GM19240 (cell line): Measurements from ENCODE around the gene UST.

ENCODE experiments used
- DNase-seq: peaks from one replicate; pipeline ENCODE4 v3.0.0; 2011; ENCODE audit warnings: low spot score; ENCODE audit not compliant: insufficient read length

UST gene

DNA sequence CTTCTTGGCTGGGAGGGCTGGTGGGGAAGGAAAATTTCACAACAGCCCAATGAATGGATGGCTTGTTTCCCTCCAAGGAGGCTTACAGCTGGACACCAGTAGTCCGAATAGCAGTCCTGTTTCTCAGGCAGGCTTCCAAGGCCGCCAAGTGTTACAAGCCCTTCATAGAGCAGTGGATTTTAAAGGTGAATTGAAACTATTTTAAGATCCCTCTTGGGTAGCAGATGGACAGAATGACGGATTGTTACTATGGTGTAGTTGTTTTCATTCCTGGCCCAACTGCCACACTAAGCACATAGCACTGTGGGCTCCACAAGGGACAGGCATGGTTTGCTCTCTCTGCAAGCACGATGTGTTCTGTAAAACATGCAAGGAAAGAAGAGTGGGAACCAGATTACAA lies 367.3 kb downstream of the UST start:
- no peak for DNase-seq

DNA sequence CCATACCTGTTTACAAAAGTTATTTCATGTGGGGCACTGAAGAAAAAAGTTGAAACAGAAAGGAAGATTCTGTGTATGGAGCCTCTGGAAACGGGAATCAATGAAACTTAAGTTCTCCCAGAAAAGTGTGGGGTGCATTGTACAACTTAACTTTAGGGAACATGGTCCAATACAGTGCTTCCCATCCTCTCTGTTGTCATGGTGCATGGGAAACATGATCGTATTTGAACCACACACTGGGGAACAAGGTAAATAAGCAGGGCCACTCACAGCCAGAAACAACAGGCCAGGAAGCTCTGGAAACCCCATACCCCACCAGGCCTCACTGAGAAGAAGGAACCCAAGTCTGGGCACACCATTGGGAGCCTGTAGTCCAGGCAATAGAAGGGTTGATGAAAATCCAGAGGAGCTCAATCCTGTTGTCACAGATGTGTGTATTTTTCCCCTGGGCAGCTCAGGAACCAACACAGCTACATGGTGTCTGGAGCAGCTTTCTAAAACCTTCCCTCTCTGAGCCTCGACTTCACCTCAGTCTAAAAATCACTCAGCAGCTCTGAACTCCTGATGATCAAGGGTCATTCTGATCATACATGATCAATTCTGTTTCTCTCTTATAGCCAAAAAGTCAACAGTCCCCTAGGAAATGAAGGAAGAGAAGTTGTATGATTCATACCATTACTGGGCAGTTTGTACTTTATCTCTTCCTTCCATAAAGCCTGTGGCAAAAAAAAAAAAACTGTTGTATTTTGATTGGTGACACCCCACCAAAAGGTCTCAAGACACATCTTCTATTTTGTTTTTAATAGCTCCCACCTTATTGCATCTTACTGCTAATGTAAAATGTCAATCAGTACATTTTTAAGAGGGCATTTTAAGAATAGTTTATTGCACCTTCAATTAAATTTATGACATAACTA lies 372.2 kb downstream of the UST start:
- DNase-seq: no peak

DNA sequence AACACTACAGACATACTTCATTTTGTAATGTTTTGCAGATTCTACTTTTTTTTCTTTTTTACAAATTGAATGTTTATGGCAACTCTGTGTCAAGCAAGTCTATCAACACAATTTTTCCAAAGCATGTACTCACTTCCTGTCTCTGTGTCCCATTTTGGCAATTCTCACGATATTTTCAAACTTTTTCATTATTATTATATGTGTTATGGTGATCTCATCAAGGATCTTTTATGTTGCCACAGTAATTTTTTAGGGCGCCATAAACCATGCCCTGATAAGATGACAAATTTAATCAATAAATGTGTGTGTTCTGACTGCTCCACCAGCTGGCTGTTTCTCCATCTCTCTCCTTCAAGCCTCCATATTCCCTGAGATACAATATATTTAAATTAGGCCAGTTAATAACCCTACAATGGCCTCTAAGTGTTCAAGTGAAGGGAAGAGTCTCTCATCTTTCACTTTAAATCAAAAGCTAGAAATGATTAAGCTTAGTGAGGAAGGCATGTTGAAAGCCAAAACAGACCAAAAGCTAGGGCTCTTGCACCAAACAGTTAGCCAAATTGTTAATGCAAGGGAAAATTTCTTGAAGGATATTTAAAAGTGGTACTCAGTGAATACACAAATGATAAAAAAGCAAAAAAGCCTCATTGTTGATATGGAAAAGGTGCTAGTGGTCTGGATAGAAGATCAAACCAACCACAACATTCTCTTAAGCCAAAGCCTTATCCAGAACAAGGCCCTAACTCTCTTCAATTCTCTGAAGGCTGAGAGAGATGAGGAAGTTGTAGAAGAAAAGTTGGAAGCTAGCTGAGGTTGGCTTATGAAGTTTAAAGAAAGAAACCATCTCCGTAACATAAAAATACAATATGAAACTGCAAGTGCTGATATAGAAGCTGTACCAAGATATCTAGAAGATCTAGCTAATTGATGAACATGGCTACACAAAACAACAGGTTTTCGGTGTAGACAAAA lies 376.3 kb downstream of the UST start:
- DNase-seq: no peak

DNA sequence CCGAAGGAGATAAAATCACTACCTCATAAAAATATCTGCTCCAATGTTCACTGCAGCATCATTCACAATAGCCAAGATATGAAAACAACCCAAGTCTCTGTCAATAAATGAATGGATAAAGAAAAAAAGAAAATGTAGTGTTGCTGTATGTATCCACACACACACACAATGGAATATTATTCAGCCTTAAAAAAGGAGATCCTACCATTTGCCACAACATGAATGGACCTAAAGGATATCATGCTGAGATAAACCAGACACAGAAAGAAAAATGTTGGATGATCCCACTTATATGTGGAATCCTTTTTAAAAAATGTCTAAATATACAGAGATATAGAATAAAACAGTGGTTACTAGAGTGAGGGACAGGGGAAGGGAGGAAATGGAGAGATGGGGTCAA lies 378.5 kb downstream of the UST start:
- no peak for DNase-seq
